ENCODE results near the gene CCNJ. TPM values are rescaled to one million over a fixed set of nuclear protein-coding genes. Genes with fewer than 3 reads are reported as not detected.

The CCNJ gene
- total RNA-seq, 3 donors from 2014 or later = 6.0 to 7.8 (median 6.9) TPM

DNA sequence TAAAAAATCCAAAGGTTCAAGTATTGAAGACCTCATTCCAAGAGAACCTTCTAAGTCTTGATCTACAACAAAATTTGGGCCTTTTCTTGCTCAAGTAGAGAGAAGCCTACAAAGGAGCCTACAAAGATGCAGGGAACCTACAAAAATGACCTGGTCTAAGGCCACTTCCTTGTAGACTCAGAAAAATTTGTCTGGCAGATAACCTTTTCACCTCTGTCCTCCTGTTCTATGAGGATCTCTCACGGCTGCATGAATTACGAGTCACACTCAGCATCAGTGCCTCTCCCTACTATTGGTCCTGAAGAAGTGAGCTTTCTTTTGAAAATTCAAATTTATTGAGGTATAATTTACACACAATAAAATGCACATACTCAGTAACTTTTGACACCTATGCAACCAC, 29.3 kb downstream of the CCNJ start:
- Histone ChIP-seq H3K9me3 (no peaks in the 10 kb centered on the region), H3K4me3 (no peak overlapping the region), H3K36me3 (ENCODE audit: low read depth) (no peaks in the 10 kb centered on the region), H3K4me1 (ENCODE audit: low read depth) (no peaks in the 10 kb centered on the region)
- intact Hi-C loops (cut with DNase I, micrococcal nuclease) = no loop called here
- ATAC-seq = peak; percentile 54
- no peak for DNase-seq
- TF ChIP-seq, protein P1, sequence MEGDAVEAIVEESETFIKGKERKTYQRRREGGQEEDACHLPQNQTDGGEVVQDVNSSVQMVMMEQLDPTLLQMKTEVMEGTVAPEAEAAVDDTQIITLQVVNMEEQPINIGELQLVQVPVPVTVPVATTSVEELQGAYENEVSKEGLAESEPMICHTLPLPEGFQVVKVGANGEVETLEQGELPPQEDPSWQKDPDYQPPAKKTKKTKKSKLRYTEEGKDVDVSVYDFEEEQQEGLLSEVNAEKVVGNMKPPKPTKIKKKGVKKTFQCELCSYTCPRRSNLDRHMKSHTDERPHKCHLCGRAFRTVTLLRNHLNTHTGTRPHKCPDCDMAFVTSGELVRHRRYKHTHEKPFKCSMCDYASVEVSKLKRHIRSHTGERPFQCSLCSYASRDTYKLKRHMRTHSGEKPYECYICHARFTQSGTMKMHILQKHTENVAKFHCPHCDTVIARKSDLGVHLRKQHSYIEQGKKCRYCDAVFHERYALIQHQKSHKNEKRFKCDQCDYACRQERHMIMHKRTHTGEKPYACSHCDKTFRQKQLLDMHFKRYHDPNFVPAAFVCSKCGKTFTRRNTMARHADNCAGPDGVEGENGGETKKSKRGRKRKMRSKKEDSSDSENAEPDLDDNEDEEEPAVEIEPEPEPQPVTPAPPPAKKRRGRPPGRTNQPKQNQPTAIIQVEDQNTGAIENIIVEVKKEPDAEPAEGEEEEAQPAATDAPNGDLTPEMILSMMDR (IDR thresholded peaks at IDR 0.05) = no peak

DNA sequence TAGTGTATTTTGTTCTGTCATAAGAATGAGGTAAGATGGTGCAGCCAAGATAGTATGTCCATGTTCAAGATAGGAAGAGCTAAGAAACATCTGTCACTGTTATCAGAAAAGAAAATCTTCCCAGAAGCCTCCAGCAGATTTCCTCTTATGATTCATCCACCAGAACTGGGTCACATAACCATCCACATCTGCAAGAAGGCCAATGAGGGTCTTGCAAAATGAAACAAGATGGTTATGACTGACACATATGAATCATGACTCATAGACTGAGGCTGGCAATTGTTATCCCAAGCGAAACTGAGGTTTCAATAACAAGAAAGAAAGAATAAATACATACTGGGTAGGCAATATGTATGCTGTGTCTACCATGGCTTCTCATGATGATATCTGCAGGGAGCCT, 30.3 kb downstream of the CCNJ start:
- TF ChIP-seq, protein P1 (IDR thresholded peaks at IDR 0.05) = no peak
- DNase-seq = no peak
- intact Hi-C loops (cut with DNase I, micrococcal nuclease) = no loop called here
- no peaks in the 10 kb centered on the region for H3K4me1 ChIP-seq (ENCODE audit: low read depth)
- no peak overlapping the region for H3K4me3 ChIP-seq
- no peaks in the 10 kb centered on the region for H3K36me3 ChIP-seq (ENCODE audit: low read depth)
- ATAC-seq = no peak
- no peaks in the 10 kb centered on the region for H3K9me3 ChIP-seq

DNA sequence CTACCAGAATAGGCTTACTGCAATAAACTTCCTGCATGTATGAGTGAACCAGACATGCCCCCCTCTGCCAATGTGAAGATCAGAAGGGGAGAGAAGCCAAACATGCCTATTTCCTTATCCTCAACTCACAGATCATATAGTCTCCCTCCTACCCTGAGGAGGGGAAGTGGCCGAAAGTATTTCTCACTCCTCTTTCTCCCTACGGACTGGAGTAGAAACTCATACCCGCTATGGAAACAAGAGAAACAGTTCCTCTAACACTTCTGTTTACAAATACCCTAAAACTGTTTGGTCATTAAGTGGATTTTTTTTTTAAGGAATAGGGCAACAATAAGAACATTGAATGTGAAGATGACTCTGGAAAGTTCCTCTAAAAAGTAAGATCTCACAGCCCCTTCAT, 31.4 kb downstream of the CCNJ start:
- Histone ChIP-seq H3K9me3 (no peaks in the 10 kb centered on the region), H3K4me1 (ENCODE audit: low read depth) (no peaks in the 10 kb centered on the region), H3K36me3 (ENCODE audit: low read depth) (no peaks in the 10 kb centered on the region), H3K4me3 (no peak overlapping the region)
- ATAC-seq = no peak
- no peak for DNase-seq
- intact Hi-C loops (cut with DNase I, micrococcal nuclease) = no loop called here
- TF ChIP-seq, protein P1 (IDR thresholded peaks at IDR 0.05) = no peak

DNA sequence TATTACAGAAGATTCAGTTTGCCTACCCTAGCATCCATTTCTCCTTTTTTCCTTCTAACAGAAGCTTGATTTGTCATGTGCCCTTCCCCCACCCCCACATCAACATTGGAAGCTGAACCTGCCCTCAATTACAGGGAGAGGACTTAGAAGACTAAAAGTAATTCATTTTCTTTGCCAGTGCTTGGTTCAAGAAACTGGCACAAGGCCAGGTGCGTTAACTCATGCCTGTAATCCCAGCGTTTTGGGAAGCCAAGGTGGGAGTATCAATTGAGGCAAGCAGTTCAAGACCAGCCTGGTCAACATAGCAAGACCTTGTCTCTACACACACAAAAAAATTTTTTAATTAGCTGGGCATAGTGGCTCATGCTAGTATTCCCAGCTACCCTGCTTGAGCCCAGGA, 32.6 kb downstream of the CCNJ start:
- Histone ChIP-seq H3K4me3 (no peak overlapping the region), H3K4me1 (ENCODE audit: low read depth) (no peaks in the 10 kb centered on the region), H3K9me3 (no peaks in the 10 kb centered on the region), H3K36me3 (ENCODE audit: low read depth) (no peaks in the 10 kb centered on the region)
- ATAC-seq (no peak), DNase-seq (no peak)
- intact Hi-C loops (cut with DNase I, micrococcal nuclease) = no loop called here
- TF ChIP-seq, protein P1 (IDR thresholded peaks at IDR 0.05) = no peak

DNA sequence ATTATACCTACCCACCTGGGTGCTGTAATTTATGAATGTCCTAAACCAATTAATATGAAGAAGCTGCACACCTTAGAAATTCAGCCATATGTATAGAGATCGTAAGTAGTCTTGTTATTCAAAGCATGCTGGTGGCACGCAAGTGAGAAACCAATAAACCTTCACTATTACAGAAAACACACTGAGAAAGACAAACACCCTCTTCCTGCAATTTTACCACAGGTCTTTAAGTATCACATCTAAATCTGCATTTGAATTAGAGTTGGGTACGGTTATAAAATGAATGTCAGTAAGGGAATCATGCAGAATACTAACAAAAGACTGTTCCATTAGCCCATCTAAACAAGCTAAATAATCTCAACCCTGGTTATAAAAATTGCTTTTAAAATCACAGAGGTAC, 33.8 kb downstream of the CCNJ start:
- intact Hi-C loops (cut with DNase I, micrococcal nuclease) = no loop called here
- Histone ChIP-seq H3K9me3 (no peaks in the 10 kb centered on the region), H3K36me3 (ENCODE audit: low read depth) (no peaks in the 10 kb centered on the region), H3K4me1 (ENCODE audit: low read depth) (no peaks in the 10 kb centered on the region), H3K4me3 (no peak overlapping the region)
- ATAC-seq = no peak
- DNase-seq = no peak
- TF ChIP-seq, protein P1 (IDR thresholded peaks at IDR 0.05) = no peak

DNA sequence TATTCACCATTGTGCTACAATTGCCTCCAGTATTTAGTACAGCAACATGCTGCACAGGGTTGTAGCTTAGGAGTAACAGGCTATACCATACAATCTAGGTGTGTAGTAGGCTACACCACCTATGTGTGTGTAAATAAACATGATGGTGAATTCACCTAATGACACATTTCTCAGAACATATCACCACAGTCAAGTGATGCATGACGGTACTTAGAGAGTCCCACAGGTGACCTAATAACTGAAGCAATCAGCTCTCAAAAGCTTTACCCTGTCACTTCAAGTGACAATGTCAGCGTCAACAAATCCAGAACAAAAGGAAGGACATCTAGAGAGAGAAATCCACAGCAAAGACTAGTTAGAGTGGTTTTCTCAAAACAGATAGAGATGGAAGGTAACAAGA, 38.8 kb downstream of the CCNJ start:
- H3K4me1 ChIP-seq (ENCODE audit: low read depth) = no peaks in the 10 kb centered on the region
- ATAC-seq (no peak), DNase-seq (no peak)
- H3K4me3 ChIP-seq = no peak overlapping the region
- intact Hi-C loops (cut with DNase I, micrococcal nuclease) = no loop called here
- H3K9me3 ChIP-seq = no peaks in the 10 kb centered on the region
- TF ChIP-seq, protein P1 (IDR thresholded peaks at IDR 0.05) = no peak
- H3K36me3 ChIP-seq (ENCODE audit: low read depth) = no peaks in the 10 kb centered on the region
